Peyer's patch (tissue), 4 donors: ENCODE results near the gene SLC9A7. TPM values are rescaled to one million over a fixed set of nuclear protein-coding genes. Genes with fewer than 3 reads are reported as not detected.

Experiments used
- DNase-seq, 3 donors: peaks; one replicate each; pipeline ENCODE4 v3.0.0-alpha.2; 2017 to 2019
- H3K27ac ChIP-seq, 4 donors: fragments of 200-600 bp; sonication (generic); one replicate each; pipeline ENCODE4 v1.5.1; 2016 to 2019
- H3K27me3 ChIP-seq, 2 donors: fragments of 200-600 bp; sonication (generic); one replicate each; pipeline ENCODE4 v1.5.1; 2019
- H3K36me3 ChIP-seq, 3 donors: fragments of 200-600 bp; sonication (generic); one replicate each; pipeline ENCODE4 v1.5.1; 2016 to 2019
- H3K4me1 ChIP-seq, 4 donors: fragments of 200-600 bp; sonication (generic); one replicate each; pipeline ENCODE4 v1.5.1; 2016 to 2019
- H3K4me3 ChIP-seq, 4 donors: fragments of 200-600 bp; sonication (generic); 1 replicate in 3 of 4; 2 replicates in 1 of 4; pipeline ENCODE4 v1.5.1; 2016 to 2019; ENCODE audit warnings: mild to moderate bottlenecking in 1 of 4
- H3K9me3 ChIP-seq, 4 donors: fragments of 200-600 bp; sonication (generic); one replicate each; pipeline ENCODE4 v1.5.1; 2016 to 2019; ENCODE audit warnings: mild to moderate bottlenecking in 1 of 4
- POLR2A ChIP-seq, 2 donors: fragments of 450-650 bp; IDR thresholded peaks; one replicate each; pipeline ENCODE4 v1.5.1; 2017; ENCODE audit warnings: antibody characterized with exemption in 2 of 2, mild to moderate bottlenecking in 2 of 2, moderate library complexity in 2 of 2
- total RNA-seq, 4 donors: library from RNA; depleted of rRNA; stranded (reverse); fragments of >200 nt; gene quantifications; one replicate each; pipeline ENCODE4 v1.1.0, GENCODE V29; 2016
- TF ChIP-seq, protein P1 (sequence below), 6 experiments: fragments of 450-650 bp in 4 of 6; fragments of 200-600 bp in 2 of 6; sonication (generic) in 1 of 6; IDR thresholded peaks; one replicate each; pipeline ENCODE4 v1.5.1; 2017 to 2019; ENCODE audit warnings: antibody characterized with exemption in 6 of 6, mild to moderate bottlenecking in 3 of 6, moderate library complexity in 1 of 6

Gene SLC9A7
- total RNA-seq, 4 donors from 2014 or later: 0.35 to 9.1 (median 2.2) TPM

DNA sequence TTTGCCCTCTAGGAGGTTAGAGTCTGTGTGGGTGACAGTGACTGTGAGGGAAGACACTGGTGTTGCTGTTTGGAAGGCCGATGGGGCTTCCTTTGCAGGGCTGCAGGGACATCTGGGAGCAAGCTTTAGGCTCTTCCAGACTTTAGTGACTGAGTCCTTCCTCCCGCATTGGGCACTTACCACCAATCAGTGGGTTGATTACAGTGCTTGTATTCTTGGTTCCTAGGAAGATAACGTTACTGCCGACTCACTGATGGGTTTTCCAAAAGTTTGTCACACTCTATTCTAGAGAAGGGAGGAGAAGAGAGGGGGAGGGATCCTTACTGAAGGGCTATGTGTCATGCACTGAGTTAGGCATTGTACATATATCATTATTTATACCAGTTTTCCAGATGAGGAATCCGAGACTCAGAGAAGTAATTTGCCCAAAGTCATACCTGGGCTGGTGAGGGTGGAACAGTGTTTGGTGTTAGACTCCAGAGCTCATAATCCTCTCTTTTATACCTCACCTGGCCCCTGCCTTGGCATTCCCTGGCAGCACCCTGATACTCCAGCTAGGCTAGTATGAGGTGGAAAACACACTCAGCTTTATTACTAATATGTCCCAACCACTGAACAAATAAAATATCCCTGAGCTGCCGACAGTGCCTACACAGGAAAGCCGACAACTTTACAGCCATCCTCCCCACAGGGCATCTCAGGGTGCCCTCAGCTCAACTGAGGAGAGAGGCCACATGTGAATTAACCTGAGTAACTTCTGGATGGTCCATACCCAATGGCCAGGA lies 181.5 kb downstream of the SLC9A7 start:
- TF ChIP-seq POLR2A (IDR thresholded peaks at IDR 0.05): no peak
- TF ChIP-seq, protein P1, sequence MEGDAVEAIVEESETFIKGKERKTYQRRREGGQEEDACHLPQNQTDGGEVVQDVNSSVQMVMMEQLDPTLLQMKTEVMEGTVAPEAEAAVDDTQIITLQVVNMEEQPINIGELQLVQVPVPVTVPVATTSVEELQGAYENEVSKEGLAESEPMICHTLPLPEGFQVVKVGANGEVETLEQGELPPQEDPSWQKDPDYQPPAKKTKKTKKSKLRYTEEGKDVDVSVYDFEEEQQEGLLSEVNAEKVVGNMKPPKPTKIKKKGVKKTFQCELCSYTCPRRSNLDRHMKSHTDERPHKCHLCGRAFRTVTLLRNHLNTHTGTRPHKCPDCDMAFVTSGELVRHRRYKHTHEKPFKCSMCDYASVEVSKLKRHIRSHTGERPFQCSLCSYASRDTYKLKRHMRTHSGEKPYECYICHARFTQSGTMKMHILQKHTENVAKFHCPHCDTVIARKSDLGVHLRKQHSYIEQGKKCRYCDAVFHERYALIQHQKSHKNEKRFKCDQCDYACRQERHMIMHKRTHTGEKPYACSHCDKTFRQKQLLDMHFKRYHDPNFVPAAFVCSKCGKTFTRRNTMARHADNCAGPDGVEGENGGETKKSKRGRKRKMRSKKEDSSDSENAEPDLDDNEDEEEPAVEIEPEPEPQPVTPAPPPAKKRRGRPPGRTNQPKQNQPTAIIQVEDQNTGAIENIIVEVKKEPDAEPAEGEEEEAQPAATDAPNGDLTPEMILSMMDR (IDR thresholded peaks at IDR 0.05): no peak
- Histone ChIP-seq H3K27me3 (no peaks in the 10 kb centered on the region), H3K27ac (no peak overlapping the region), H3K4me1 (peaks cover 0 to 8% (median 0%) of the 10 kb centered on the region in 4 donors), H3K4me3 (no peak overlapping the region), H3K36me3 (no peaks in the 10 kb centered on the region), H3K9me3 (no peaks in the 10 kb centered on the region)
- no peak for DNase-seq

DNA sequence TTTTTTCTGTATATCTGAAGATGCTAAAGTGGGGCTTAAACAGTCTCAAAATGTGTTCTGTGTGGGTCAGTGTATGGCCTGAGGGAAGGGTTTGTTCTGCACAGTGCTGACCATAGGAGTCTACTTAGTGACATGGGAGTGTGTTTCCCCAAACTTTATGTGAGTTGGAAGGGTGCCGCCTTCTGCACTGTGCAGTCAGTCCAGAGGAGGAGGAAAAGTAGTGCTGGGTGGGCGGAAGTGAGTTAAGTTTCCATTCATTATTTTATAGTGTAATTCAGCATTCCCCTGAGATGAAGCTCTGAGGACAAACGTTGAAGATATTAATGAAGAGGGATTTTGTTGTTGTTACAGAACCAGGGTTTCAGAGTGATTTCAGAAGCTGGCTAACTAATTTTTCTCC lies 182.5 kb downstream of the SLC9A7 start:
- Histone ChIP-seq H3K4me1 (peaks cover 0 to 8% (median 0%) of the 10 kb centered on the region in 4 donors), H3K27ac (peak overlapping the region in 1 of 4 donors; percentile 8), H3K4me3 (peak overlapping the region in 1 of 4 donors; percentile 65), H3K27me3 (no peaks in the 10 kb centered on the region), H3K9me3 (no peaks in the 10 kb centered on the region), H3K36me3 (no peaks in the 10 kb centered on the region)
- no peak for TF ChIP-seq POLR2A (IDR thresholded peaks at IDR 0.05)
- no peak for DNase-seq

DNA sequence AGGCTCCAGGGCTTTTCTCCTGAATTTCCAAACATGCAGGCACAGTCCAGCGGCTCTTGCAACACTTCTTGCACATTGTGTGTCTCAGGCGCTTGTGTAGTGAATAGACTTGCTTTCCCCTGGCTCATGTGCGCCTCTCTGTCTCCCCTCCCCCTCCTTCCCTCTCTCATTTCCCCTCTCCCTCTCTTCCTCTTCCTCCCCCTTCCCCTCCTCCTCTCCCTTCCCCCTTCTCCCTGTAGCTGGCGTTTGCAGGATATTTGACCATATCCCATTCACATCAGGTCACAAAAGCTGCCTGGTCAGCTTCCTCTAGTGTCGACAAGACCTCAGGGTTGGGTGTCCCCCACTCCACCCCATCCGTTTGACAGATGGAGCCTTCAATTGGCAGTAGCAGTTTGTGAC lies 182.9 kb downstream of the SLC9A7 start:
- TF ChIP-seq POLR2A (IDR thresholded peaks at IDR 0.05): no peak
- TF ChIP-seq, protein P1 (IDR thresholded peaks at IDR 0.05): no peak
- peak in 1 of 3 donors; percentile 48 for DNase-seq
- H3K27me3 ChIP-seq: no peaks in the 10 kb centered on the region

DNA sequence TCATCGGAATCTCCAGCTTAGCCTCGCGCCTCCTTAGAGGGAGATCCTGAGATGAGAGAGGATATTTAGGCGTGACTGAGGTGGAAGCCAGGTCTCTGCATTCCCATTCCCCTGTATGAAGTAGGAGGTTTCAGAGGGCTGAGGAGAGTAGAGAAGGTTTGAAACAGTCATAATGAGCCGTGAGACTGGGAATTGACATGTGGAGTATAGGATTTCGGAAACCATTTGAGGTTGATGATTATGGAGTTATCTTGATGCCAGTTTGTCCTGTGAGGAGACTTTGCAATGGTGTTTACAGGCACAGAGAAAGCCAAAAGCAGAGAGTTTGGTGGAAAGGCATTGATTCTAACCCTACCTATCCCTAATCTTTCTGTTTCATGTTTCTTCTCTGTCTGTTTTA lies 183.3 kb downstream of the SLC9A7 start:
- H3K4me3 ChIP-seq: peak overlapping the region; percentile 48 to 65 (median 58)
- H3K27ac ChIP-seq: peak overlapping the region in 1 of 4 donors; percentile 13
- no peak for DNase-seq
- H3K36me3 ChIP-seq: no peaks in the 10 kb centered on the region
- peaks cover 0 to 8% (median 0%) of the 10 kb centered on the region in 4 donors for H3K4me1 ChIP-seq
- no peaks in the 10 kb centered on the region for H3K9me3 ChIP-seq
- TF ChIP-seq, protein P1 (IDR thresholded peaks at IDR 0.05): no peak
- no peak for TF ChIP-seq POLR2A (IDR thresholded peaks at IDR 0.05)
- H3K27me3 ChIP-seq: no peaks in the 10 kb centered on the region

More for the DNA sequence above, 182.9 kb downstream of the SLC9A7 start:
- H3K9me3 ChIP-seq: no peaks in the 10 kb centered on the region
- H3K36me3 ChIP-seq: no peaks in the 10 kb centered on the region
- H3K4me1 ChIP-seq: peaks cover 0 to 8% (median 0%) of the 10 kb centered on the region in 4 donors
- peak overlapping the region; percentile 48 to 65 (median 58) for H3K4me3 ChIP-seq
- peak overlapping the region in 1 of 4 donors; percentile 8 for H3K27ac ChIP-seq

DNA sequence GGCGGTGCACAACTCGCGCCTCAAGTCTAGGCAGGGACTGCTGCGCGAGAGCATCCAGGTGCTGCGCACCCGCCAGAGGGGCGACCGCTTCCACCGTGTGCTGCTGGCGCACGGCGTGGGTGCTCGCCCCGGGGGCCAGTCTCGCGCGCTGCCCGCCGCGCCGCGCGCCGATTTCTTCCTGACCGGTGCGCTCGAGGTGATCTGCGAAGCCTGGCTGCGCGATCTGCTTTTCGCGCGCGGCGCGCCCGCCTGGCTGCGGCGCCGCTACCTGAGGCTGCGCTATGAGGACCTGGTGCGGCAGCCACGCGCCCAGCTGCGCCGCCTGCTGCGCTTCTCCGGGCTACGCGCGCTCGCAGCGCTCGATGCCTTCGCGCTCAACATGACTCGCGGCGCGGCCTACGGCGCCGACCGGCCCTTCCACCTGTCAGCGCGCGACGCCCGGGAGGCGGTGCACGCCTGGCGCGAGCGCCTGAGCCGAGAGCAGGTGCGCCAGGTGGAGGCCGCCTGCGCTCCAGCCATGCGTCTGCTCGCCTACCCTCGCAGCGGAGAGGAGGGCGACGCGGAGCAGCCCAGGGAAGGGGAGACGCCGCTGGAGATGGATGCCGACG lies 184.0 kb downstream of the SLC9A7 start:
- no peak for DNase-seq
- Histone ChIP-seq H3K4me3 (peak overlapping the region; percentile 48 to 65 (median 58)), H3K27ac (peak overlapping the region in 3 of 4 donors; percentile 48 to 74 (median 63)), H3K4me1 (peaks cover 0 to 8% (median 0%) of the 10 kb centered on the region in 4 donors), H3K9me3 (no peaks in the 10 kb centered on the region), H3K36me3 (no peaks in the 10 kb centered on the region), H3K27me3 (no peaks in the 10 kb centered on the region)
- TF ChIP-seq POLR2A (IDR thresholded peaks at IDR 0.05): no peak
- TF ChIP-seq, protein P1 (IDR thresholded peaks at IDR 0.05): no peak
